Measurements from ENCODE around the gene SGCG. TPM values are rescaled to one million over a fixed set of nuclear protein-coding genes. Genes with fewer than 3 reads are reported as not detected.
A peak's percentile ranks its signal among the peaks of the same experiment; 100 is the strongest.

SGCG gene
- total RNA-seq, 1 donor from 2014 or later, result 4.6 TPM

GRCh38 chr13:23321535-23322241 is 140.9 kb downstream of the SGCG start:
- Histone ChIP-seq H3K27ac (peak overlapping the region; percentile 13), H3K9me3 (no peaks in the 10 kb centered on the region), H3K4me3 (peak overlapping the region; percentile 32), H3K4me1 (peaks cover 4% of the 10 kb centered on the region), H3K27me3 (no peaks in the 10 kb centered on the region), H3K36me3 (no peaks in the 10 kb centered on the region)
- intact Hi-C loops (cut with DNase I), result no loop called here
- DNase-seq (no peak), ATAC-seq (peak; percentile 43)
- no peak for TF ChIP-seq CTCF (IDR thresholded peaks at IDR 0.05)

- no peak for TF ChIP-seq CTCF (IDR thresholded peaks at IDR 0.05)
- peaks cover 4% of the 10 kb centered on the region for H3K4me1 ChIP-seq
- ATAC-seq (no peak), DNase-seq (no peak)
- no peaks in the 10 kb centered on the region for H3K27me3 ChIP-seq
- H3K9me3 ChIP-seq, result no peaks in the 10 kb centered on the region
- H3K36me3 ChIP-seq, result no peaks in the 10 kb centered on the region
- no peak overlapping the region for H3K27ac ChIP-seq
- no peak overlapping the region for H3K4me3 ChIP-seq
- intact Hi-C loops (cut with DNase I), result no loop called here
These were observed 141.9 kb downstream of the SGCG start for GRCh38 chr13:23322353-23323336.

GRCh38 chr13:23323946-23324709 is 143.3 kb downstream of the SGCG start:
- Histone ChIP-seq H3K27ac (no peak overlapping the region), H3K36me3 (no peaks in the 10 kb centered on the region), H3K9me3 (no peaks in the 10 kb centered on the region), H3K27me3 (no peaks in the 10 kb centered on the region), H3K4me3 (no peak overlapping the region), H3K4me1 (peaks cover 4% of the 10 kb centered on the region)
- DNase-seq, result no peak
- no peak for TF ChIP-seq CTCF (IDR thresholded peaks at IDR 0.05)
- intact Hi-C loops (cut with DNase I), result no loop called here
- ATAC-seq, result no peak

GRCh38 chr13:23325191-23325590 is 144.4 kb downstream of the SGCG start:
- H3K27me3 ChIP-seq, result no peaks in the 10 kb centered on the region
- no peaks in the 10 kb centered on the region for H3K36me3 ChIP-seq
- H3K9me3 ChIP-seq, result no peaks in the 10 kb centered on the region
- no peak overlapping the region for H3K4me3 ChIP-seq
- no peak for TF ChIP-seq CTCF (IDR thresholded peaks at IDR 0.05)
- H3K4me1 ChIP-seq, result no peaks in the 10 kb centered on the region
- H3K27ac ChIP-seq, result no peak overlapping the region
- DNase-seq, result no peak
- no peak for ATAC-seq
- intact Hi-C loops (cut with DNase I), result no loop called here

GRCh38 chr13:23330356-23330755 is 149.6 kb downstream of the SGCG start:
- Histone ChIP-seq H3K36me3 (no peaks in the 10 kb centered on the region), H3K27ac (no peak overlapping the region), H3K27me3 (no peaks in the 10 kb centered on the region), H3K4me1 (no peaks in the 10 kb centered on the region), H3K9me3 (peaks cover 3% of the 10 kb centered on the region), H3K4me3 (no peak overlapping the region)
- ATAC-seq, result no peak
- intact Hi-C loops (cut with DNase I), result no loop called here
- DNase-seq, result no peak
- TF ChIP-seq CTCF (IDR thresholded peaks at IDR 0.05), result no peak
